ENCODE data around the gene GDA. TPM values are rescaled to one million over a fixed set of nuclear protein-coding genes. Genes with fewer than 3 reads are reported as not detected.

Gene GDA
- total and polyA plus RNA-seq, 2 donors, result 0.76 to 3.9 TPM

DNA sequence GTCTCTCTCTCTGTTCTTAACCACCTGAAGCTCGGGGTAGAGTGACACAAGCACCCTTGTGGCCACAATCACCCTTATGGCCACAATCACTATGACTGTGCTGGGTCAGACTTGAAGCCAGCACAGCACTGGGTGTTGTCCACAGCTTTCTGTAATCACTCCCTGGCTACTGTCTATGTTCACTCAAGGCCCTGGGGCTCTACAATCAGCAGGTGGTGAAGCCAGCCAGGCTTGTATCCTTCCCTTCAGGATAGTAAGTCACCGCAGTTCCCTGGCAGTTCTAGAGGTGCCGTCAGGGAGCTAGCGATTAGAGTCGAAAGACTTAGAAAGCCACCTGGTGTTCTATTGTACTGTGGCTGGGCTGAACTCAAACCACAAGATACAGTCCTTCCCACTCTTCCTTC is 44.2 kb downstream of the GDA start:
- no peaks in the 10 kb centered on the region for H3K4me1 ChIP-seq (ENCODE audit: control insufficient read depth in 2 of 2, insufficient read depth in 2 of 2, low read length in 2 of 2)
- H3K9me3 ChIP-seq (ENCODE audit: control insufficient read depth in 2 of 2, insufficient read depth in 1 of 2, low read length in 1 of 2), result no peaks in the 10 kb centered on the region
- no peak for DNase-seq (ENCODE audit: low read depth in 6 of 9, low spot score in 9 of 9)
- H3K27ac ChIP-seq (ENCODE audit: low read depth in 1 of 2, low read length in 1 of 2), result no peak overlapping the region
- no peaks in the 10 kb centered on the region for H3K27me3 ChIP-seq (ENCODE audit: control insufficient read depth in 2 of 2, insufficient read depth in 1 of 2, low read length in 1 of 2)
- no peak overlapping the region for H3K4me3 ChIP-seq (ENCODE audit: low read length in 2 of 2)
- WGBS, result 8% methylated on average over 5 of the region's 5 CpGs
- no peaks in the 10 kb centered on the region for H3K36me3 ChIP-seq (ENCODE audit: control insufficient read depth in 2 of 2, insufficient read depth in 2 of 2, low read length in 1 of 2)

GRCh38 chr9:72199238-72199637 is 50.0 kb downstream of the GDA start:
- Histone ChIP-seq H3K9me3 (ENCODE audit: control insufficient read depth in 2 of 2, insufficient read depth in 1 of 2, low read length in 1 of 2) (no peaks in the 10 kb centered on the region), H3K4me3 (ENCODE audit: low read length in 2 of 2) (no peak overlapping the region), H3K36me3 (ENCODE audit: control insufficient read depth in 2 of 2, insufficient read depth in 2 of 2, low read length in 1 of 2) (no peaks in the 10 kb centered on the region), H3K27ac (ENCODE audit: low read depth in 1 of 2, low read length in 1 of 2) (no peak overlapping the region), H3K27me3 (ENCODE audit: control insufficient read depth in 2 of 2, insufficient read depth in 1 of 2, low read length in 1 of 2) (no peaks in the 10 kb centered on the region), H3K4me1 (ENCODE audit: control insufficient read depth in 2 of 2, insufficient read depth in 2 of 2, low read length in 2 of 2) (no peaks in the 10 kb centered on the region)
- 82% methylated on average over 3 of the region's 3 CpGs for WGBS
- DNase-seq (ENCODE audit: low read depth in 6 of 9, low spot score in 9 of 9), result no peak

GRCh38 chr9:72200452-72200851 is 51.2 kb downstream of the GDA start:
- Histone ChIP-seq H3K27me3 (ENCODE audit: control insufficient read depth in 2 of 2, insufficient read depth in 1 of 2, low read length in 1 of 2) (no peaks in the 10 kb centered on the region), H3K9me3 (ENCODE audit: control insufficient read depth in 2 of 2, insufficient read depth in 1 of 2, low read length in 1 of 2) (no peaks in the 10 kb centered on the region), H3K4me3 (ENCODE audit: low read length in 2 of 2) (no peak overlapping the region), H3K27ac (ENCODE audit: low read depth in 1 of 2, low read length in 1 of 2) (no peak overlapping the region), H3K36me3 (ENCODE audit: control insufficient read depth in 2 of 2, insufficient read depth in 2 of 2, low read length in 1 of 2) (no peaks in the 10 kb centered on the region), H3K4me1 (ENCODE audit: control insufficient read depth in 2 of 2, insufficient read depth in 2 of 2, low read length in 2 of 2) (no peaks in the 10 kb centered on the region)
- no peak for DNase-seq (ENCODE audit: low read depth in 6 of 9, low spot score in 9 of 9)
- 92% methylated on average over 6 of the region's 6 CpGs for WGBS

DNA sequence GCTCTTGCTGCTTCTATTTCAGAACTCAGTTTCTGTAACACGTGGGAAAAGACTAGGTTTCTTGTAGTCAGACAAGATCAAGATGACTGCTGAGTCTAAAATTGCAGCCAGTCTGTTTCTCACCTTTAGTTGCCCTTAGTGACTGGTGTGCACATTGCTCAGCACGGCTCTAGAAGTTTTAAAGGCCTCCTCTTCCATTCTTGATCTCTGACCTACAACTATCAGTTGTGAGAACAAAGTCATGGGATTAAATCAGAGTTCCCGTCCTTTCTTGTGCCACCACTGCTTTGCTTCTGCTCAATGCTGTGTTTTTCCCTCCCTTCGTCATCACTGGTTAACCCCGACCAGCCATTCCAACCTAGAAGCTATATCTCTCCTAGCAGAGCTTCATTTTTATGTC is 52.8 kb downstream of the GDA start:
- DNase-seq (ENCODE audit: low read depth in 6 of 9, low spot score in 9 of 9), result no peak
- 89% methylated on average over 5 of the region's 5 CpGs for WGBS
- Histone ChIP-seq H3K4me1 (ENCODE audit: control insufficient read depth in 2 of 2, insufficient read depth in 2 of 2, low read length in 2 of 2) (no peaks in the 10 kb centered on the region), H3K27me3 (ENCODE audit: control insufficient read depth in 2 of 2, insufficient read depth in 1 of 2, low read length in 1 of 2) (no peaks in the 10 kb centered on the region), H3K36me3 (ENCODE audit: control insufficient read depth in 2 of 2, insufficient read depth in 2 of 2, low read length in 1 of 2) (no peaks in the 10 kb centered on the region), H3K4me3 (ENCODE audit: low read length in 2 of 2) (no peak overlapping the region), H3K9me3 (ENCODE audit: control insufficient read depth in 2 of 2, insufficient read depth in 1 of 2, low read length in 1 of 2) (no peaks in the 10 kb centered on the region), H3K27ac (ENCODE audit: low read depth in 1 of 2, low read length in 1 of 2) (no peak overlapping the region)

- DNase-seq (ENCODE audit: low read depth in 6 of 9, low spot score in 9 of 9), result peak in 2 of 9 donors; percentile 4 to 14
- H3K4me3 ChIP-seq (ENCODE audit: low read length in 2 of 2), result no peak overlapping the region
- WGBS, result 75% methylated on average over 3 of the region's 3 CpGs
Measured at GRCh38 chr9:72203205-72203803, 54.1 kb downstream of the GDA start.

DNA sequence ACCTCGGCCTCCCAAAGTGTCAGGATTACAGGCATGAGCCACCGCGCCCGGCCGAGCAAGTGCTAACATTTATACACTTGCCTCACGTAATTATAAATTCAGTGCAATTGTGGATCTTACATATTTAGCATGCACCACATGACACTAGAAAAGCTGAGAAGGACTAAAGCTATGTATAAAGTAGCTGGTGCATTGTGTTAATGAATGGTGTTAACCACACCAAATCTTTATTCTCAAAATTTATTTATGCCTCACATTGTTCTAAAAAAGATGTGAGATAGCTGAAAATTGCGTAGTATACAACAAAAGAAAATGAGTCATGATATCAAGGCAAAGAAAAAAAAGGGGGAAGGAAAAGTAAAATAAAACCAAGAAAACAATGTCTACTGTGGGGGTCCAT is 54.8 kb downstream of the GDA start:
- no peak overlapping the region for H3K27ac ChIP-seq (ENCODE audit: low read depth in 1 of 2, low read length in 1 of 2)
- no peaks in the 10 kb centered on the region for H3K36me3 ChIP-seq (ENCODE audit: control insufficient read depth in 2 of 2, insufficient read depth in 2 of 2, low read length in 1 of 2)
- no peaks in the 10 kb centered on the region for H3K9me3 ChIP-seq (ENCODE audit: control insufficient read depth in 2 of 2, insufficient read depth in 1 of 2, low read length in 1 of 2)
- DNase-seq (ENCODE audit: low read depth in 6 of 9, low spot score in 9 of 9), result no peak
- no peak overlapping the region for H3K4me3 ChIP-seq (ENCODE audit: low read length in 2 of 2)
- 88% methylated on average over 7 of the region's 7 CpGs for WGBS
- no peaks in the 10 kb centered on the region for H3K27me3 ChIP-seq (ENCODE audit: control insufficient read depth in 2 of 2, insufficient read depth in 1 of 2, low read length in 1 of 2)
- H3K4me1 ChIP-seq (ENCODE audit: control insufficient read depth in 2 of 2, insufficient read depth in 2 of 2, low read length in 2 of 2), result no peaks in the 10 kb centered on the region

More at GRCh38 chr9:72203205-72203803, 54.1 kb downstream of the GDA start:
- Histone ChIP-seq H3K36me3 (ENCODE audit: control insufficient read depth in 2 of 2, insufficient read depth in 2 of 2, low read length in 1 of 2) (no peaks in the 10 kb centered on the region), H3K4me1 (ENCODE audit: control insufficient read depth in 2 of 2, insufficient read depth in 2 of 2, low read length in 2 of 2) (no peaks in the 10 kb centered on the region), H3K9me3 (ENCODE audit: control insufficient read depth in 2 of 2, insufficient read depth in 1 of 2, low read length in 1 of 2) (no peaks in the 10 kb centered on the region), H3K27me3 (ENCODE audit: control insufficient read depth in 2 of 2, insufficient read depth in 1 of 2, low read length in 1 of 2) (no peaks in the 10 kb centered on the region), H3K27ac (ENCODE audit: low read depth in 1 of 2, low read length in 1 of 2) (no peak overlapping the region)

- Histone ChIP-seq H3K27me3 (ENCODE audit: control insufficient read depth in 2 of 2, insufficient read depth in 1 of 2, low read length in 1 of 2) (no peaks in the 10 kb centered on the region), H3K4me1 (ENCODE audit: control insufficient read depth in 2 of 2, insufficient read depth in 2 of 2, low read length in 2 of 2) (no peaks in the 10 kb centered on the region), H3K36me3 (ENCODE audit: control insufficient read depth in 2 of 2, insufficient read depth in 2 of 2, low read length in 1 of 2) (no peaks in the 10 kb centered on the region), H3K9me3 (ENCODE audit: control insufficient read depth in 2 of 2, insufficient read depth in 1 of 2, low read length in 1 of 2) (no peaks in the 10 kb centered on the region), H3K27ac (ENCODE audit: low read depth in 1 of 2, low read length in 1 of 2) (no peak overlapping the region), H3K4me3 (ENCODE audit: low read length in 2 of 2) (no peak overlapping the region)
- DNase-seq (ENCODE audit: low read depth in 6 of 9, low spot score in 9 of 9), result no peak
Measured at GRCh38 chr9:72205513-72205912, 56.3 kb downstream of the GDA start.

DNA sequence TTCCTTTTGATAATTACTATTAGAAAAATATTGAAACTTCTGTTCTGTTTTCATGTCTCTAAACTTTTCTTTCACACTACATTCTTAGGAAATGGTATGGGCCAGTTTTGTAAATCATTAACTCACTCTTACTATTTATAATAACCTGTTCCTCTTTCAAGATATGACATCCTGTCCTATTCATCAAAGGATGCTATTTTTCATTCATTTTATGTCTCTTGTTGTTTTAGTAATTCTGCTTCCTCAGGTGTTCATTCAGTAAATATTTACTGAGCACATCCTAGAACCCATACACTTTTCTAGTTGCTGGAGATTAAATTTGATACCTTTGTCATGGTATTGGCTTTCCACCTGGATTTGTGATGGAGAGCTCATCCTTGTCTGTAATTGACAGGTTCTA is 58.0 kb downstream of the GDA start:
- Histone ChIP-seq H3K4me3 (ENCODE audit: low read length in 2 of 2) (no peak overlapping the region), H3K27me3 (ENCODE audit: control insufficient read depth in 2 of 2, insufficient read depth in 1 of 2, low read length in 1 of 2) (no peaks in the 10 kb centered on the region), H3K36me3 (ENCODE audit: control insufficient read depth in 2 of 2, insufficient read depth in 2 of 2, low read length in 1 of 2) (no peaks in the 10 kb centered on the region), H3K27ac (ENCODE audit: low read depth in 1 of 2, low read length in 1 of 2) (no peak overlapping the region), H3K4me1 (ENCODE audit: control insufficient read depth in 2 of 2, insufficient read depth in 2 of 2, low read length in 2 of 2) (no peaks in the 10 kb centered on the region), H3K9me3 (ENCODE audit: control insufficient read depth in 2 of 2, insufficient read depth in 1 of 2, low read length in 1 of 2) (no peaks in the 10 kb centered on the region)
- DNase-seq (ENCODE audit: low read depth in 6 of 9, low spot score in 9 of 9), result no peak

DNA sequence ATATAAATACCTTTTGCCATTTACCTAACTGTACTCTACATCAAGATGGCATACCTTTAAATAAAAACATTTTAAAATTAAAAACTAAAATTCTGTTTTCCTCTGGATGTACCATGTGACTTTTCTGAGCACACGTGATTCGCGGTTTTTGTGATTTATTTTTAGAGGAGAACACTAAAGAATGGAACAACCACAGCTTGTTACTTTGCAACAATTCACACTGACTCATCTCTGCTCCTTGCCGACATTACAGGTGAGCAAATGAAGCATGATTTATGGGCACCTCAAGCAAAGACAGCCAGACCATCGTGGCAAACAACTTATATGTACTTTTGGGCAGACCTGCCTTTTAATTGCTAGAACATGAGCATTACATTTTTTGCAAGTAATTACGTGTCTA is 61.3 kb downstream of the GDA start:
- H3K36me3 ChIP-seq (ENCODE audit: control insufficient read depth in 2 of 2, insufficient read depth in 2 of 2, low read length in 1 of 2), result no peaks in the 10 kb centered on the region
- no peak overlapping the region for H3K27ac ChIP-seq (ENCODE audit: low read depth in 1 of 2, low read length in 1 of 2)
- no peaks in the 10 kb centered on the region for H3K4me1 ChIP-seq (ENCODE audit: control insufficient read depth in 2 of 2, insufficient read depth in 2 of 2, low read length in 2 of 2)
- 71% methylated on average over 6 of the region's 6 CpGs for WGBS
- no peak for DNase-seq (ENCODE audit: low read depth in 6 of 9, low spot score in 9 of 9)
- H3K9me3 ChIP-seq (ENCODE audit: control insufficient read depth in 2 of 2, insufficient read depth in 1 of 2, low read length in 1 of 2), result no peaks in the 10 kb centered on the region
- H3K27me3 ChIP-seq (ENCODE audit: control insufficient read depth in 2 of 2, insufficient read depth in 1 of 2, low read length in 1 of 2), result no peaks in the 10 kb centered on the region
- no peak overlapping the region for H3K4me3 ChIP-seq (ENCODE audit: low read length in 2 of 2)

- Histone ChIP-seq H3K27me3 (ENCODE audit: control insufficient read depth in 2 of 2, insufficient read depth in 1 of 2, low read length in 1 of 2) (no peaks in the 10 kb centered on the region), H3K9me3 (ENCODE audit: control insufficient read depth in 2 of 2, insufficient read depth in 1 of 2, low read length in 1 of 2) (no peaks in the 10 kb centered on the region), H3K4me3 (ENCODE audit: low read length in 2 of 2) (no peak overlapping the region), H3K36me3 (ENCODE audit: control insufficient read depth in 2 of 2, insufficient read depth in 2 of 2, low read length in 1 of 2) (no peaks in the 10 kb centered on the region), H3K4me1 (ENCODE audit: control insufficient read depth in 2 of 2, insufficient read depth in 2 of 2, low read length in 2 of 2) (no peaks in the 10 kb centered on the region), H3K27ac (ENCODE audit: low read depth in 1 of 2, low read length in 1 of 2) (no peak overlapping the region)
- 86% methylated on average over 3 of the region's 3 CpGs for WGBS
- no peak for DNase-seq (ENCODE audit: low read depth in 6 of 9, low spot score in 9 of 9)
Measured at GRCh38 chr9:72211047-72211446, 61.8 kb downstream of the GDA start.
